Endodermal cell (in vitro differentiated cells): ENCODE results near the gene LPIN1. TPM values are rescaled to one million over a fixed set of nuclear protein-coding genes. Genes with fewer than 3 reads are reported as not detected.
A peak's percentile ranks its signal among the peaks of the same experiment; 100 is the strongest.

ENCODE experiments used
- DNase-seq: peaks from one replicate; pipeline ENCODE4 v3.0.0-alpha.2; 2017
- H3K27ac ChIP-seq: 2 replicates; pipeline ENCODE4 v1.5.1; 2013; ENCODE audit warnings: mild to moderate bottlenecking, low read depth, low read length, moderate library complexity
- H3K27me3 ChIP-seq: 2 replicates; pipeline ENCODE4 v1.6.1; 2013; ENCODE audit warnings: mild to moderate bottlenecking, low read length, moderate library complexity; ENCODE audit not compliant: insufficient read depth, control insufficient read depth, poor library complexity, severe bottlenecking
- H3K36me3 ChIP-seq: 2 replicates; pipeline ENCODE4 v1.7.0; 2013; ENCODE audit warnings: mild to moderate bottlenecking, low read length, moderate library complexity; ENCODE audit not compliant: control insufficient read depth, insufficient read depth
- H3K4me1 ChIP-seq: one replicate; pipeline ENCODE4 v1.7.0; 2013; ENCODE audit warnings: low read length; ENCODE audit not compliant: control insufficient read depth, insufficient read depth
- H3K4me3 ChIP-seq: 2 replicates; pipeline ENCODE4 v1.5.1; 2013; ENCODE audit warnings: mild to moderate bottlenecking, low read length, moderate library complexity
- H3K9ac ChIP-seq: 2 replicates; pipeline ENCODE4 v1.6.1; 2013; ENCODE audit warnings: mild to moderate bottlenecking, low read length, moderate library complexity; ENCODE audit not compliant: poor library complexity, severe bottlenecking; ENCODE audit errors: extremely low read depth
- H3K9me3 ChIP-seq: 2 replicates; pipeline ENCODE4 v1.6.1; 2013; ENCODE audit warnings: mild to moderate bottlenecking, low read length, moderate library complexity; ENCODE audit not compliant: control insufficient read depth
- H3K27ac Mint-ChIP-seq: 2 replicates; pipeline ENCODE4 v1.8.0; 2020; ENCODE audit warnings: mixed read lengths
- H3K27me3 Mint-ChIP-seq: 2 replicates; pipeline ENCODE4 v1.8.0; 2021; ENCODE audit warnings: mild to moderate bottlenecking, mixed read lengths; ENCODE audit not compliant: insufficient read depth
- H3K36me3 Mint-ChIP-seq: 2 replicates; pipeline ENCODE4 v1.8.0; 2020; ENCODE audit warnings: low read depth, mixed read lengths
- H3K4me1 Mint-ChIP-seq: 2 replicates; pipeline ENCODE4 v1.8.0; 2020; ENCODE audit warnings: mixed read lengths
- H3K4me3 Mint-ChIP-seq: 2 replicates; pipeline ENCODE4 v1.8.0; 2020; ENCODE audit warnings: mild to moderate bottlenecking, moderate library complexity, mixed read lengths
- H3K9me3 Mint-ChIP-seq: 2 replicates; pipeline ENCODE4 v1.8.0; 2020; ENCODE audit warnings: mild to moderate bottlenecking, mixed read lengths
- CTCF ChIP-seq: fragments of 200-600 bp; sonication (generic); conservative IDR thresholded peaks from 2 replicates; pipeline ENCODE4 v1.5.0; 2021; ENCODE audit warnings: antibody characterized with exemption, mild to moderate bottlenecking
- WGBS, 2 experiments: methylation state at CpG; one replicate each; pipeline versions ENCODE4 v1.1.5 to v1.1.7; 2013; ENCODE audit warnings: missing lambda C conversion rate in 2 of 2, mixed read lengths in 1 of 2; ENCODE audit not compliant: insufficient coverage in 1 of 2, insufficient read length in 1 of 2; 5-methylcytosine and 5-hydroxymethylcytosine counted together
- total RNA-seq, 2 donors: library from RNA; stranded (reverse); fragmentation: NEBNext Ultra II Directional in 1 of 2; extraction: Animal tissue kit (Norgen Biotek cat#: 25700) in 1 of 2; gene quantifications; 2 replicates in 1 of 2; 3 replicates in 1 of 2; pipeline ENCODE4 v1.2.1, GENCODE V29; 2021

Gene LPIN1
- total RNA-seq, 2 donors from 2014 or later = 23.9 to 24.3 TPM

GRCh38 chr2:11753452-11753885 is 7.0 kb downstream of the LPIN1 start:
- 57 to 76% methylated on average over 3 to 5 of the region's 5 CpGs for WGBS, 2 experiments
- Mint-ChIP-seq H3K27ac (peak overlapping the region; percentile 73), H3K27me3 (peaks cover 12% of the 10 kb centered on the region), H3K4me1 (peaks cover 40% of the 10 kb centered on the region), H3K36me3 (peaks cover 8% of the 10 kb centered on the region), H3K9me3 (peaks cover 7% of the 10 kb centered on the region), H3K4me3 (peak overlapping the region; percentile 19)
- Histone ChIP-seq H3K27me3 (no peaks in the 10 kb centered on the region), H3K27ac (no peak overlapping the region), H3K9me3 (peaks cover 9% of the 10 kb centered on the region), H3K4me3 (no peak overlapping the region), H3K36me3 (no peaks in the 10 kb centered on the region), H3K9ac (no peak overlapping the region), H3K4me1 (peaks cover 23% of the 10 kb centered on the region)
- TF ChIP-seq CTCF = no peak
- no peak for DNase-seq

- H3K27ac ChIP-seq = no peak overlapping the region
- TF ChIP-seq CTCF = no peak
- 72% methylated on average over 13 to 15 of the region's 15 CpGs for WGBS, 2 experiments
- H3K9ac ChIP-seq = no peak overlapping the region
- Mint-ChIP-seq H3K27me3 (peaks cover 6% of the 10 kb centered on the region), H3K4me3 (no peak overlapping the region), H3K27ac (peak overlapping the region; percentile 73), H3K4me1 (peaks cover 41% of the 10 kb centered on the region), H3K36me3 (peaks cover 14% of the 10 kb centered on the region), H3K9me3 (peaks cover 14% of the 10 kb centered on the region)
- H3K4me3 ChIP-seq = no peak overlapping the region
- H3K9me3 ChIP-seq = peaks cover 13% of the 10 kb centered on the region
- H3K36me3 ChIP-seq = no peaks in the 10 kb centered on the region
- H3K4me1 ChIP-seq = peaks cover 23% of the 10 kb centered on the region
- H3K27me3 ChIP-seq = no peaks in the 10 kb centered on the region
- peak; percentile 56 for DNase-seq
These were observed 7.7 kb downstream of the LPIN1 start for GRCh38 chr2:11753886-11754699.

GRCh38 chr2:11754700-11755015 is 8.2 kb downstream of the LPIN1 start:
- H3K27me3 Mint-ChIP-seq = peaks cover 6% of the 10 kb centered on the region
- H3K4me1 Mint-ChIP-seq = peaks cover 41% of the 10 kb centered on the region
- Histone ChIP-seq H3K4me1 (peaks cover 23% of the 10 kb centered on the region), H3K27me3 (no peaks in the 10 kb centered on the region), H3K27ac (no peak overlapping the region), H3K9me3 (peaks cover 13% of the 10 kb centered on the region), H3K36me3 (no peaks in the 10 kb centered on the region), H3K9ac (no peak overlapping the region), H3K4me3 (no peak overlapping the region)
- peaks cover 17% of the 10 kb centered on the region for H3K9me3 Mint-ChIP-seq
- DNase-seq = no peak
- no peak for TF ChIP-seq CTCF
- 43% methylated on average over 2 of the region's 2 CpGs; no CpG with 5 or more reads in 1 of the 2 experiments for WGBS, 2 experiments
- H3K36me3 Mint-ChIP-seq = peaks cover 17% of the 10 kb centered on the region
- no peak overlapping the region for H3K4me3 Mint-ChIP-seq
- peak overlapping the region; percentile 73 for H3K27ac Mint-ChIP-seq
